ENCODE measurements around the gene TMSB15A.
"Not testable (repeated sequence)": the region's sequence is repeated elsewhere in the genome, so short reads cannot be mapped to it uniquely, and the experiment has no call there.

TMSB15A gene

GRCh38 chrX:102498732-102499131 lies 17.8 kb downstream of the TMSB15A start:
- no peaks in the 10 kb centered on the region for H3K4me1 ChIP-seq (ENCODE audit: low read depth, poor library complexity, severe bottlenecking)
- TF ChIP-seq CTCF (conservative IDR thresholded peaks at IDR 0.05; ENCODE audit: low read depth, low read length), result no peak
- H3K27me3 ChIP-seq (ENCODE audit: insufficient read depth, low read depth), result no peaks in the 10 kb centered on the region
- no peaks in the 10 kb centered on the region for H3K79me2 ChIP-seq (ENCODE audit: insufficient read depth, low read depth)
- H4K20me1 ChIP-seq (ENCODE audit: insufficient read depth), result no peaks in the 10 kb centered on the region
- no peaks in the 10 kb centered on the region for H3K36me3 ChIP-seq (ENCODE audit: insufficient read depth)
- H3K4me2 ChIP-seq, result no peak overlapping the region
- no peak overlapping the region for H2AFZ ChIP-seq (ENCODE audit: low read depth)
- no peak overlapping the region for H3K9ac ChIP-seq
- H3K27ac ChIP-seq, result no peak overlapping the region
- no peak overlapping the region for H3K4me3 ChIP-seq (IDR thresholded peaks at IDR 0.05; ENCODE audit: insufficient read depth, low read depth, low read length)

GRCh38 chrX:102491766-102492165 lies 24.8 kb downstream of the TMSB15A start:
- no peak for TF ChIP-seq CTCF (conservative IDR thresholded peaks at IDR 0.05; ENCODE audit: low read depth, low read length)
- H3K79me2 ChIP-seq (ENCODE audit: insufficient read depth, low read depth), result no peaks in the 10 kb centered on the region
- no peak overlapping the region for H3K9ac ChIP-seq
- no peaks in the 10 kb centered on the region for H4K20me1 ChIP-seq (ENCODE audit: insufficient read depth)
- no peak overlapping the region for H3K4me2 ChIP-seq
- no peak overlapping the region for H3K27ac ChIP-seq
- no peaks in the 10 kb centered on the region for H3K36me3 ChIP-seq (ENCODE audit: insufficient read depth)
- H3K27me3 ChIP-seq (ENCODE audit: insufficient read depth, low read depth), result no peaks in the 10 kb centered on the region
- H3K4me3 ChIP-seq (IDR thresholded peaks at IDR 0.05; ENCODE audit: insufficient read depth, low read depth, low read length), result no peak overlapping the region
- H3K4me1 ChIP-seq (ENCODE audit: low read depth, poor library complexity, severe bottlenecking), result no peaks in the 10 kb centered on the region
- no peak overlapping the region for H2AFZ ChIP-seq (ENCODE audit: low read depth)

- not testable (repeated sequence) for H2AFZ ChIP-seq (ENCODE audit: low read depth); H3K4me1 ChIP-seq (ENCODE audit: low read depth, poor library complexity, severe bottlenecking); H4K20me1 ChIP-seq (ENCODE audit: insufficient read depth); H3K9ac ChIP-seq; H3K79me2 ChIP-seq (ENCODE audit: insufficient read depth, low read depth); H3K4me2 ChIP-seq; H3K27ac ChIP-seq; H3K4me3 ChIP-seq (IDR thresholded peaks at IDR 0.05; ENCODE audit: insufficient read depth, low read depth, low read length); H3K27me3 ChIP-seq (ENCODE audit: insufficient read depth, low read depth); H3K36me3 ChIP-seq (ENCODE audit: insufficient read depth)
Observed at GRCh38 chrX:102478765-102479164, 37.8 kb downstream of the TMSB15A start.

GRCh38 chrX:102471762-102472220 lies 44.7 kb downstream of the TMSB15A start, which contains the start of gene TCP11X2:
TSS of gene TCP11X2 (minus strand) at chrX:102471812.
- H3K36me3 ChIP-seq (ENCODE audit: insufficient read depth); H3K9ac ChIP-seq; H3K4me2 ChIP-seq; H2AFZ ChIP-seq (ENCODE audit: low read depth); H3K27ac ChIP-seq; H3K4me3 ChIP-seq (IDR thresholded peaks at IDR 0.05; ENCODE audit: insufficient read depth, low read depth, low read length); H3K4me1 ChIP-seq (ENCODE audit: low read depth, poor library complexity, severe bottlenecking); H3K27me3 ChIP-seq (ENCODE audit: insufficient read depth, low read depth); H3K79me2 ChIP-seq (ENCODE audit: insufficient read depth, low read depth); H4K20me1 ChIP-seq (ENCODE audit: insufficient read depth): not testable (repeated sequence)

- not testable (repeated sequence) for H3K4me2 ChIP-seq; H3K4me1 ChIP-seq (ENCODE audit: low read depth, poor library complexity, severe bottlenecking); H3K4me3 ChIP-seq (IDR thresholded peaks at IDR 0.05; ENCODE audit: insufficient read depth, low read depth, low read length); H2AFZ ChIP-seq (ENCODE audit: low read depth); H3K27ac ChIP-seq; H3K36me3 ChIP-seq (ENCODE audit: insufficient read depth); H3K9ac ChIP-seq; H4K20me1 ChIP-seq (ENCODE audit: insufficient read depth); H3K79me2 ChIP-seq (ENCODE audit: insufficient read depth, low read depth); H3K27me3 ChIP-seq (ENCODE audit: insufficient read depth, low read depth)
Observed at GRCh38 chrX:102470215-102470614, 46.3 kb downstream of the TMSB15A start.

All from KMS-11 (cell line).